ENCODE data around the gene SPTBN1.

The SPTBN1 gene

GRCh38 chr2:54535599-54536195 lies 79.6 kb downstream of the SPTBN1 start:
- H3K4me3 ChIP-seq (ENCODE audit: low read depth in 1 of 2, low read length in 2 of 2): no peak overlapping the region
- no peak overlapping the region for H3K9ac ChIP-seq (ENCODE audit: low read depth in 1 of 2, low read length in 2 of 2)
- peaks cover 11 to 12% of the 10 kb centered on the region in 2 donors for H3K4me1 ChIP-seq (ENCODE audit: control insufficient read depth in 1 of 2, insufficient read depth in 2 of 2, low read length in 2 of 2)
- no peak overlapping the region for H3K27ac ChIP-seq (ENCODE audit: low read depth, low read length)
- no peaks in the 10 kb centered on the region for H3K36me3 ChIP-seq (ENCODE audit: control insufficient read depth in 1 of 2, insufficient read depth in 2 of 2, low read length in 2 of 2)
- no peaks in the 10 kb centered on the region for H3K27me3 ChIP-seq (ENCODE audit: control insufficient read depth in 1 of 2, insufficient read depth in 2 of 2, low read length in 2 of 2)
- H3K9me3 ChIP-seq (ENCODE audit: control insufficient read depth in 1 of 2, low read length in 2 of 2): no peaks in the 10 kb centered on the region

- H3K4me1 ChIP-seq (ENCODE audit: control insufficient read depth in 1 of 2, insufficient read depth in 2 of 2, low read length in 2 of 2): peaks cover 11 to 12% of the 10 kb centered on the region in 2 donors
- H3K9me3 ChIP-seq (ENCODE audit: control insufficient read depth in 1 of 2, low read length in 2 of 2): no peaks in the 10 kb centered on the region
- no peak overlapping the region for H3K4me3 ChIP-seq (ENCODE audit: low read depth in 1 of 2, low read length in 2 of 2)
- H3K27me3 ChIP-seq (ENCODE audit: control insufficient read depth in 1 of 2, insufficient read depth in 2 of 2, low read length in 2 of 2): no peaks in the 10 kb centered on the region
- H3K36me3 ChIP-seq (ENCODE audit: control insufficient read depth in 1 of 2, insufficient read depth in 2 of 2, low read length in 2 of 2): no peaks in the 10 kb centered on the region
- no peak overlapping the region for H3K9ac ChIP-seq (ENCODE audit: low read depth in 1 of 2, low read length in 2 of 2)
- no peak overlapping the region for H3K27ac ChIP-seq (ENCODE audit: low read depth, low read length)
Observed at GRCh38 chr2:54536720-54537119, 80.6 kb downstream of the SPTBN1 start.

GRCh38 chr2:54538537-54538936 lies 82.4 kb downstream of the SPTBN1 start:
- no peaks in the 10 kb centered on the region for H3K9me3 ChIP-seq (ENCODE audit: control insufficient read depth in 1 of 2, low read length in 2 of 2)
- H3K4me3 ChIP-seq (ENCODE audit: low read depth in 1 of 2, low read length in 2 of 2): no peak overlapping the region

GRCh38 chr2:54539683-54540082 lies 83.6 kb downstream of the SPTBN1 start:
- Histone ChIP-seq H3K27me3 (ENCODE audit: control insufficient read depth in 1 of 2, insufficient read depth in 2 of 2, low read length in 2 of 2) (no peaks in the 10 kb centered on the region), H3K4me1 (ENCODE audit: control insufficient read depth in 1 of 2, insufficient read depth in 2 of 2, low read length in 2 of 2) (no peaks in the 10 kb centered on the region), H3K36me3 (ENCODE audit: control insufficient read depth in 1 of 2, insufficient read depth in 2 of 2, low read length in 2 of 2) (no peaks in the 10 kb centered on the region), H3K4me3 (ENCODE audit: low read depth in 1 of 2, low read length in 2 of 2) (no peak overlapping the region), H3K9me3 (ENCODE audit: control insufficient read depth in 1 of 2, low read length in 2 of 2) (no peaks in the 10 kb centered on the region), H3K27ac (ENCODE audit: low read depth, low read length) (no peak overlapping the region), H3K9ac (ENCODE audit: low read depth in 1 of 2, low read length in 2 of 2) (no peak overlapping the region)

More at GRCh38 chr2:54538537-54538936, 82.4 kb downstream of the SPTBN1 start:
- Histone ChIP-seq H3K9ac (ENCODE audit: low read depth in 1 of 2, low read length in 2 of 2) (no peak overlapping the region), H3K27me3 (ENCODE audit: control insufficient read depth in 1 of 2, insufficient read depth in 2 of 2, low read length in 2 of 2) (no peaks in the 10 kb centered on the region), H3K36me3 (ENCODE audit: control insufficient read depth in 1 of 2, insufficient read depth in 2 of 2, low read length in 2 of 2) (no peaks in the 10 kb centered on the region), H3K4me1 (ENCODE audit: control insufficient read depth in 1 of 2, insufficient read depth in 2 of 2, low read length in 2 of 2) (no peaks in the 10 kb centered on the region), H3K27ac (ENCODE audit: low read depth, low read length) (no peak overlapping the region)

GRCh38 chr2:54540194-54540593 lies 84.1 kb downstream of the SPTBN1 start:
- Histone ChIP-seq H3K36me3 (ENCODE audit: control insufficient read depth in 1 of 2, insufficient read depth in 2 of 2, low read length in 2 of 2) (no peaks in the 10 kb centered on the region), H3K27ac (ENCODE audit: low read depth, low read length) (no peak overlapping the region), H3K27me3 (ENCODE audit: control insufficient read depth in 1 of 2, insufficient read depth in 2 of 2, low read length in 2 of 2) (no peaks in the 10 kb centered on the region), H3K9ac (ENCODE audit: low read depth in 1 of 2, low read length in 2 of 2) (no peak overlapping the region), H3K4me3 (ENCODE audit: low read depth in 1 of 2, low read length in 2 of 2) (no peak overlapping the region), H3K4me1 (ENCODE audit: control insufficient read depth in 1 of 2, insufficient read depth in 2 of 2, low read length in 2 of 2) (no peaks in the 10 kb centered on the region), H3K9me3 (ENCODE audit: control insufficient read depth in 1 of 2, low read length in 2 of 2) (no peaks in the 10 kb centered on the region)

GRCh38 chr2:54541995-54542394 lies 85.9 kb downstream of the SPTBN1 start:
- Histone ChIP-seq H3K27me3 (ENCODE audit: control insufficient read depth in 1 of 2, insufficient read depth in 2 of 2, low read length in 2 of 2) (no peaks in the 10 kb centered on the region), H3K27ac (ENCODE audit: low read depth, low read length) (no peak overlapping the region), H3K4me3 (ENCODE audit: low read depth in 1 of 2, low read length in 2 of 2) (no peak overlapping the region), H3K9ac (ENCODE audit: low read depth in 1 of 2, low read length in 2 of 2) (no peak overlapping the region), H3K36me3 (ENCODE audit: control insufficient read depth in 1 of 2, insufficient read depth in 2 of 2, low read length in 2 of 2) (no peaks in the 10 kb centered on the region), H3K4me1 (ENCODE audit: control insufficient read depth in 1 of 2, insufficient read depth in 2 of 2, low read length in 2 of 2) (peaks cover 17% of the 10 kb centered on the region in 2 donors), H3K9me3 (ENCODE audit: control insufficient read depth in 1 of 2, low read length in 2 of 2) (no peaks in the 10 kb centered on the region)

- Histone ChIP-seq H3K9me3 (ENCODE audit: control insufficient read depth in 1 of 2, low read length in 2 of 2) (no peaks in the 10 kb centered on the region), H3K9ac (ENCODE audit: low read depth in 1 of 2, low read length in 2 of 2) (no peak overlapping the region), H3K4me1 (ENCODE audit: control insufficient read depth in 1 of 2, insufficient read depth in 2 of 2, low read length in 2 of 2) (peaks cover 26 to 30% of the 10 kb centered on the region in 2 donors), H3K27me3 (ENCODE audit: control insufficient read depth in 1 of 2, insufficient read depth in 2 of 2, low read length in 2 of 2) (no peaks in the 10 kb centered on the region), H3K36me3 (ENCODE audit: control insufficient read depth in 1 of 2, insufficient read depth in 2 of 2, low read length in 2 of 2) (no peaks in the 10 kb centered on the region), H3K4me3 (ENCODE audit: low read depth in 1 of 2, low read length in 2 of 2) (no peak overlapping the region), H3K27ac (ENCODE audit: low read depth, low read length) (no peak overlapping the region)
Observed at GRCh38 chr2:54543733-54544396, 87.7 kb downstream of the SPTBN1 start.

GRCh38 chr2:54545702-54546450 lies 89.7 kb downstream of the SPTBN1 start:
- no peaks in the 10 kb centered on the region for H3K27me3 ChIP-seq (ENCODE audit: control insufficient read depth in 1 of 2, insufficient read depth in 2 of 2, low read length in 2 of 2)
- no peak overlapping the region for H3K4me3 ChIP-seq (ENCODE audit: low read depth in 1 of 2, low read length in 2 of 2)
- H3K27ac ChIP-seq (ENCODE audit: low read depth, low read length): peak overlapping the region; percentile 41
- H3K36me3 ChIP-seq (ENCODE audit: control insufficient read depth in 1 of 2, insufficient read depth in 2 of 2, low read length in 2 of 2): no peaks in the 10 kb centered on the region
- peak overlapping the region in 1 of 2 donors; percentile 6 for H3K9ac ChIP-seq (ENCODE audit: low read depth in 1 of 2, low read length in 2 of 2)
- H3K4me1 ChIP-seq (ENCODE audit: control insufficient read depth in 1 of 2, insufficient read depth in 2 of 2, low read length in 2 of 2): peaks cover 42 to 48% of the 10 kb centered on the region in 2 donors
- no peaks in the 10 kb centered on the region for H3K9me3 ChIP-seq (ENCODE audit: control insufficient read depth in 1 of 2, low read length in 2 of 2)

- no peaks in the 10 kb centered on the region for H3K36me3 ChIP-seq (ENCODE audit: control insufficient read depth in 1 of 2, insufficient read depth in 2 of 2, low read length in 2 of 2)
- H3K27me3 ChIP-seq (ENCODE audit: control insufficient read depth in 1 of 2, insufficient read depth in 2 of 2, low read length in 2 of 2): no peaks in the 10 kb centered on the region
- no peak overlapping the region for H3K9ac ChIP-seq (ENCODE audit: low read depth in 1 of 2, low read length in 2 of 2)
- H3K9me3 ChIP-seq (ENCODE audit: control insufficient read depth in 1 of 2, low read length in 2 of 2): no peaks in the 10 kb centered on the region
- H3K27ac ChIP-seq (ENCODE audit: low read depth, low read length): peak overlapping the region; percentile 15
- no peak overlapping the region for H3K4me3 ChIP-seq (ENCODE audit: low read depth in 1 of 2, low read length in 2 of 2)
- peaks cover 48 to 54% of the 10 kb centered on the region in 2 donors for H3K4me1 ChIP-seq (ENCODE audit: control insufficient read depth in 1 of 2, insufficient read depth in 2 of 2, low read length in 2 of 2)
Observed at GRCh38 chr2:54546518-54546917, 90.4 kb downstream of the SPTBN1 start.

All from duodenal mucosa (tissue), 2 donors.